Measurements from ENCODE around the gene USH2A.
"Not testable (repeated sequence)": the region's sequence is repeated elsewhere in the genome, so short reads cannot be mapped to it uniquely, and the experiment has no call there.

- TF ChIP-seq RFX5 (IDR thresholded peaks at IDR 0.05; ENCODE audit: low read length); CTCF (IDR thresholded peaks at IDR 0.05); EP300 (IDR thresholded peaks at IDR 0.05; ENCODE audit: borderline replicate concordance in 1 of 2, low read depth in 1 of 2, low read length in 1 of 2); SIN3A (IDR thresholded peaks at IDR 0.05; ENCODE audit: borderline replicate concordance, low read depth, low read length); TAF1 (IDR thresholded peaks at IDR 0.05; ENCODE audit: borderline replicate concordance, low read depth, low read length); RCOR1 (IDR thresholded peaks at IDR 0.05; ENCODE audit: low read length); EZH2phosphoT487 (IDR thresholded peaks at IDR 0.05; ENCODE audit: borderline replicate concordance, low read depth); JUND (IDR thresholded peaks at IDR 0.05); MXI1 (IDR thresholded peaks at IDR 0.05; ENCODE audit: low read depth, low read length): not testable (repeated sequence)
These were observed 82.7 kb downstream of the USH2A start for GRCh38 chr1:216340542-216340941.
